H1 (cell line): ENCODE results near the gene CADM2. TPM values are rescaled to one million over a fixed set of nuclear protein-coding genes. Genes with fewer than 3 reads are reported as not detected.

Experiments
- CTCF ChIA-PET: fragments of 300-600 bp; sonication (Branson Sonifier 250); formaldehyde crosslinking; loops from one replicate; lab custom pipeline; 2021; ENCODE audit not compliant: partially characterized antibody; lab: Charles Lee
- POLR2A ChIA-PET: fragments of 300-600 bp; sonication (Branson Sonifier 250); formaldehyde crosslinking; loops from one replicate; lab custom pipeline; 2021; ENCODE audit warnings: inconsistent platforms; ENCODE audit not compliant: partially characterized antibody; lab: Charles Lee
- DNase-seq, 2 experiments: peaks; one replicate each; pipeline versions ENCODE4 v3.0.0 to v3.0.0-alpha.2; 2010 to 2022; ENCODE audit warnings: low spot score in 2 of 2, low read depth in 1 of 2, mixed read lengths in 1 of 2
- FAIRE-seq: peaks from 2 replicates; lab custom pipeline; 2011; peaks lifted over from hg19 to GRCh38; lab: Jason Lieb, UNC
- H2AFZ ChIP-seq: 2 replicates; pipeline ENCODE4 v1.8.1; 2012; ENCODE audit warnings: low read length, inconsistent platforms
- H2AK5ac ChIP-seq: 2 replicates; pipeline ENCODE4 v1.6.1; 2013; ENCODE audit warnings: low read depth, low read length
- H2BK120ac ChIP-seq: replicated peaks from 2 replicates; pipeline ENCODE3; 2013; ENCODE audit warnings: low read depth, low read length, inconsistent platforms
- H2BK12ac ChIP-seq: 2 replicates; pipeline ENCODE4 v1.6.1; 2013; ENCODE audit warnings: low read depth, low read length
- H2BK15ac ChIP-seq: 2 replicates; pipeline ENCODE4 v1.6.1; 2013; ENCODE audit warnings: low read length
- H2BK20ac ChIP-seq: 2 replicates; pipeline ENCODE4 v1.6.1; 2013; ENCODE audit warnings: low read length
- H2BK5ac ChIP-seq: 2 replicates; pipeline ENCODE4 v1.6.1; 2013; ENCODE audit warnings: low read depth, low read length
- H3K14ac ChIP-seq: 2 replicates; pipeline ENCODE4 v1.6.1; 2013; ENCODE audit warnings: inconsistent platforms; ENCODE audit not compliant: insufficient read length
- H3K18ac ChIP-seq: 2 replicates; pipeline ENCODE4 v1.6.1; 2013; ENCODE audit warnings: low read length; ENCODE audit errors: extremely low read depth
- H3K23ac ChIP-seq: 2 replicates; pipeline ENCODE4 v1.6.1; 2013; ENCODE audit warnings: inconsistent platforms; ENCODE audit not compliant: insufficient read length
- H3K23me2 ChIP-seq: 2 replicates; pipeline ENCODE4 v1.6.1; 2013; ENCODE audit warnings: low read depth, low read length
- H3K27ac ChIP-seq: 2 replicates; pipeline ENCODE4 v1.6.1; 2011; ENCODE audit warnings: low read depth, low read length, inconsistent platforms
- H3K27me3 ChIP-seq, 4 experiments: replicated peaks in 1 of 4; 1 replicate in 1 of 4; 2 replicates in 3 of 4; pipeline versions ENCODE4 v1.6.1 to v1.8.1; 2011 to 2013; ENCODE audit warnings: low read length in 3 of 4, mild to moderate bottlenecking in 3 of 4, inconsistent platforms in 2 of 4, mixed read lengths in 2 of 4, moderate library complexity in 1 of 4; ENCODE audit not compliant: control insufficient read depth in 3 of 4, insufficient read depth in 3 of 4; ENCODE audit errors: extremely low read depth in 1 of 4
- H3K36me3 ChIP-seq, 4 experiments: 2 replicates each; pipeline versions ENCODE4 v1.6.1 to v1.8.1; 2011 to 2013; ENCODE audit warnings: mild to moderate bottlenecking in 4 of 4, low read length in 3 of 4, moderate library complexity in 2 of 4, control low read depth in 1 of 4, inconsistent platforms in 1 of 4; ENCODE audit not compliant: insufficient read depth in 4 of 4, control insufficient read depth in 2 of 4
- H3K4ac ChIP-seq: replicated peaks from 2 replicates; pipeline ENCODE3; 2013; ENCODE audit warnings: low read length, low read depth, mixed read lengths, inconsistent platforms; ENCODE audit not compliant: insufficient read length
- H3K4me1 ChIP-seq, 4 experiments: replicated peaks in 1 of 4; 1 replicate in 1 of 4; 2 replicates in 3 of 4; pipeline versions ENCODE4 v1.6.1 to v1.8.1; 2011 to 2013; ENCODE audit warnings: low read length in 3 of 4, inconsistent platforms in 2 of 4, mixed read lengths in 1 of 4; ENCODE audit not compliant: insufficient read depth in 4 of 4, control insufficient read depth in 3 of 4
- H3K4me2 ChIP-seq, 2 experiments: 2 replicates each; pipeline versions ENCODE4 v1.6.1 to v1.8.1; 2011 to 2013; ENCODE audit warnings: low read depth in 2 of 2, low read length in 2 of 2, control low read depth in 1 of 2, inconsistent platforms in 1 of 2, mild to moderate bottlenecking in 1 of 2; ENCODE audit not compliant: insufficient read depth in 1 of 2
- H3K4me3 ChIP-seq, 4 experiments: fragments of 200-600, 300-600 bp in 1 of 4; sonication (generic), shearing (Covaris generic), sonication (Bioruptor Twin) in 1 of 4; 2 replicates each; pipeline versions ENCODE4 v1.5.1 to v1.8.1; 2011 to 2016; ENCODE audit warnings: low read length in 4 of 4, low read depth in 3 of 4, control low read depth in 2 of 4, inconsistent platforms in 2 of 4, mild to moderate bottlenecking in 2 of 4, mixed read lengths in 1 of 4, moderate library complexity in 1 of 4; ENCODE audit not compliant: insufficient read depth in 2 of 4; ENCODE audit errors: extremely low read depth in 1 of 4
- H3K56ac ChIP-seq: replicated peaks from 2 replicates; pipeline ENCODE3; 2013; ENCODE audit warnings: low read depth, mild to moderate bottlenecking, mixed read lengths, low read length, inconsistent platforms; ENCODE audit not compliant: insufficient read length
- H3K79me1 ChIP-seq: 2 replicates; pipeline ENCODE4 v1.6.1; 2013; ENCODE audit warnings: low read depth, low read length, control low read depth
- H3K79me2 ChIP-seq, 2 experiments: 2 replicates each; pipeline versions ENCODE4 v1.6.1 to v1.8.1; 2012 to 2013; ENCODE audit warnings: low read length in 2 of 2, mild to moderate bottlenecking in 2 of 2, inconsistent platforms in 1 of 2; ENCODE audit not compliant: insufficient read depth in 2 of 2, control insufficient read depth in 1 of 2
- H3K9ac ChIP-seq, 4 experiments: replicated peaks in 1 of 4; 1 replicate in 1 of 4; 2 replicates in 3 of 4; pipeline versions ENCODE4 v1.6.1 to v1.8.1; 2011 to 2013; ENCODE audit warnings: low read depth in 3 of 4, low read length in 3 of 4, control low read depth in 2 of 4, mild to moderate bottlenecking in 2 of 4, moderate library complexity in 2 of 4, inconsistent platforms in 1 of 4; ENCODE audit errors: extremely low read depth in 1 of 4
- H3K9me3 ChIP-seq, 2 experiments: 2 replicates each; pipeline versions ENCODE4 v1.6.1 to v1.8.1; 2012 to 2013; ENCODE audit warnings: mild to moderate bottlenecking in 2 of 2, moderate library complexity in 2 of 2, control low read depth in 1 of 2, inconsistent platforms in 1 of 2, low read depth in 1 of 2, low read length in 1 of 2, mixed read lengths in 1 of 2; ENCODE audit not compliant: insufficient read depth in 2 of 2
- H4K20me1 ChIP-seq, 2 experiments: replicated peaks in 1 of 2; 2 replicates each; pipeline versions ENCODE3 to v1.8.1; 2011 to 2013; ENCODE audit warnings: inconsistent platforms in 2 of 2, low read length in 2 of 2, mild to moderate bottlenecking in 1 of 2; ENCODE audit not compliant: insufficient read depth in 2 of 2, control insufficient read depth in 1 of 2
- H4K5ac ChIP-seq: 2 replicates; pipeline ENCODE4 v1.6.1; 2013; ENCODE audit warnings: low read length, low read depth, mixed read lengths, inconsistent platforms; ENCODE audit not compliant: insufficient read length
- H4K8ac ChIP-seq: 2 replicates; pipeline ENCODE4 v1.8.0; 2013; ENCODE audit warnings: mild to moderate bottlenecking, moderate library complexity, low read length, inconsistent platforms; ENCODE audit not compliant: insufficient read depth; ENCODE audit errors: extremely low read depth
- H4K91ac ChIP-seq: replicated peaks from 2 replicates; pipeline ENCODE3; 2013; ENCODE audit warnings: low read length, mixed read lengths, inconsistent platforms; ENCODE audit not compliant: insufficient read length
- FOSL1 ChIP-seq: IDR thresholded peaks from 2 replicates; pipeline ENCODE4 v1.6.1; 2011; ENCODE audit warnings: mild to moderate bottlenecking, low read depth, low read length, moderate library complexity; ENCODE audit not compliant: insufficient read depth
- POLR2AphosphoS5 ChIP-seq: IDR thresholded peaks from 2 replicates; pipeline ENCODE4 v1.6.1; 2011; ENCODE audit warnings: low read depth, low read length
- RBBP5 ChIP-seq: IDR thresholded peaks from 2 replicates; pipeline ENCODE4 v1.7.1; 2012; ENCODE audit warnings: low read depth, mild to moderate bottlenecking, inconsistent platforms, low read length, moderate library complexity, borderline replicate concordance
- SIRT6 ChIP-seq: IDR thresholded peaks from one replicate; pipeline ENCODE4 v1.7.1; 2012; ENCODE audit warnings: low read length, inconsistent platforms
- SRF ChIP-seq: IDR thresholded peaks from 2 replicates; pipeline ENCODE4 v1.6.1; 2011; ENCODE audit warnings: mild to moderate bottlenecking, low read depth, low read length, moderate library complexity
- TAF7 ChIP-seq: optimal IDR thresholded peaks from 2 replicates; pipeline ENCODE3; 2011; ENCODE audit warnings: low read depth, mild to moderate bottlenecking, inconsistent platforms, low read length, moderate library complexity, borderline replicate concordance
- ZNF274 ChIP-seq: IDR thresholded peaks from 2 replicates; pipeline ENCODE4 v1.7.0; 2012; ENCODE audit warnings: low read length, borderline replicate concordance; ENCODE audit errors: extremely low read depth
- WGBS, 2 experiments: shearing (Covaris generic) in 1 of 2; methylation state at CpG; one replicate each; pipeline versions ENCODE4 v1.1.6 to v1.1.7; 2013 to 2015; ENCODE audit warnings: low lambda C conversion rate in 2 of 2, mixed read lengths in 2 of 2, inconsistent platforms in 1 of 2, low coverage in 1 of 2, missing lambda C conversion rate in 1 of 2; ENCODE audit not compliant: insufficient replicate concordance in 2 of 2, insufficient coverage in 1 of 2, insufficient read length in 1 of 2; ENCODE audit errors: extremely low coverage in 1 of 2, missing lambda C conversion rate in 1 of 2; 5-methylcytosine and 5-hydroxymethylcytosine counted together
- polyA plus RNA-seq, 7 experiments: library from polyadenylated mRNA; depleted of rRNA in 3 of 7; stranded (reverse) in 5 of 7; unstranded in 2 of 7; fragments of >200 nt in 5 of 7; fragments of 200-250 nt in 2 of 7; gene quantifications; 1 replicate in 5 of 7; 2 replicates in 1 of 7; 4 replicates in 1 of 7; pipeline versions ENCODE4 v1.2.1 to v1.2.3, GENCODE V29; 2011 to 2013; ENCODE audit warnings: missing spikeins in 2 of 7, mixed read lengths in 2 of 7
- total RNA-seq: library from RNA; stranded (reverse); fragmentation: NEBNext Ultra II Directional; extraction: Animal tissue kit (Norgen Biotek cat#: 25700); gene quantifications from 2 replicates; pipeline ENCODE4 v1.2.1, GENCODE V29; 2021

CADM2 gene
- total and polyA plus RNA-seq, 2 of the 8 experiments (the other 6 are each of a cell fraction or from before 2014, with no cell fraction given): 14.9 to 20.9 TPM

DNA sequence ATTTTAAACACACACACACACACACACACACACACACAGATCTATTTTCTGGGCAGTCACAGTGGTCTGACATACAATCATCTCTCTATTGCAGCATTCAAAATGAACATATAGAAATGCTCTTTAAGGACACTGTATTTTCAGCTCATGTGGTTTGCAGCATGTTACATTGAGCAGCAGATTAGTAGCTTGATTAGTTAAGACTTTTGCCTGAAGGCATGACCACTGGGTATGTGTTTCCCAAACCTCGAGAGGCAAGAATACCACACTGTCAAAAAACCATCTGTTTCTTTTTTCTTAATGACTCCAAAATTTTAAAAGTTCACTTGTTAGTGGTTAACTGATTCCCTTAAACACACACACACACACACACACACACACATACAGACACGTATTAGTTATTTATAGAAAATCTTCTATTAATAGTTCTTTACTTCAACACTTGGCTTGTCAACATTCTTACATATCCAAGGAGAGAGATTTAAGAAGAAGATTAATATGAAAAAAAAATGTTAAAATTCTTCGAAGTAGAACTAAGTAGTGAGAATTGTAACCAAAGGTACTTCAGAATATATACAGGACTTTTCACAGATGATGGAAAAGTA is 518.2 kb downstream of the CADM2 start:
- ChIA-PET CTCF (no interaction called here), POLR2A (no interaction called here)
- Histone ChIP-seq H3K23me2 (no peaks in the 10 kb centered on the region), H3K23ac (no peak overlapping the region), H2BK5ac (no peak overlapping the region), H3K4ac (no peak overlapping the region), H3K79me2 (no peaks in the 10 kb centered on the region), H3K4me3 (no peak overlapping the region), H4K5ac (no peak overlapping the region), H4K91ac (no peak overlapping the region), H3K79me1 (no peaks in the 10 kb centered on the region), H3K27ac (no peak overlapping the region), H3K9ac (no peak overlapping the region), H2BK120ac (no peak overlapping the region), H3K27me3 (no peaks in the 10 kb centered on the region), H2BK12ac (no peak overlapping the region), H4K8ac (no peak overlapping the region), H2BK20ac (no peak overlapping the region), H3K18ac (no peak overlapping the region), H2AFZ (no peak overlapping the region), H3K9me3 (no peaks in the 10 kb centered on the region), H2BK15ac (no peak overlapping the region), H4K20me1 (no peaks in the 10 kb centered on the region), H3K14ac (no peak overlapping the region), H3K4me1 (peaks cover 0 to 2% (median 0%) of the 10 kb centered on the region in 4 experiments; a peak in 2 of 7 replicates), H3K4me2 (no peak overlapping the region), H3K36me3 (no peaks in the 10 kb centered on the region), H2AK5ac (no peak overlapping the region), H3K56ac (no peak overlapping the region)
- FAIRE-seq (no peak), DNase-seq (no peak)
- WGBS, 2 experiments: 87% methylated on average over 3 of the region's 3 CpGs; no CpG with 5 or more reads in 1 of the 2 experiments
- TF ChIP-seq ZNF274: no peak
- no peak for TF ChIP-seq RBBP5
- TF ChIP-seq FOSL1: no peak
- TF ChIP-seq TAF7: no peak
- TF ChIP-seq SIRT6: no peak
- TF ChIP-seq SRF: no peak
- TF ChIP-seq POLR2AphosphoS5: no peak
